ENCODE measurements around the gene SLC6A18. TPM values are rescaled to one million over a fixed set of nuclear protein-coding genes. Genes with fewer than 3 reads are reported as not detected.
A peak's percentile ranks its signal among the peaks of the same experiment; 100 is the strongest.
"Not testable (repeated sequence)": the region's sequence is repeated elsewhere in the genome, so short reads cannot be mapped to it uniquely, and the experiment has no call there.

The SLC6A18 gene
- total RNA-seq, 1 donor from 2014 or later, result not detected

- intact Hi-C loops (cut with DNase I); DNase-seq (ENCODE audit: low spot score): not testable (repeated sequence)
These were observed 42.3 kb downstream of the SLC6A18 start for GRCh38 chr5:1267464-1267863.

- DNase-seq (ENCODE audit: low spot score), result no peak
- intact Hi-C loops (cut with DNase I), result no loop called here
These were observed 42.9 kb downstream of the SLC6A18 start for GRCh38 chr5:1268056-1268455.

GRCh38 chr5:1268666-1269065, 43.5 kb downstream of the SLC6A18 start:
- no peak for DNase-seq (ENCODE audit: low spot score)
- intact Hi-C loops (cut with DNase I), result no loop called here

GRCh38 chr5:1270426-1270825, 45.2 kb downstream of the SLC6A18 start:
- no peak for DNase-seq (ENCODE audit: low spot score)
- intact Hi-C loops (cut with DNase I), result no loop called here

- intact Hi-C loops (cut with DNase I), result no loop called here
- no peak for DNase-seq (ENCODE audit: low spot score)
These were observed 46.0 kb downstream of the SLC6A18 start for GRCh38 chr5:1270933-1271914.

- DNase-seq (ENCODE audit: low spot score), result no peak
- intact Hi-C loops (cut with DNase I), result no loop called here
These were observed 47.0 kb downstream of the SLC6A18 start for GRCh38 chr5:1272201-1272600.

GRCh38 chr5:1273745-1274144, 48.6 kb downstream of the SLC6A18 start:
- no peak for DNase-seq (ENCODE audit: low spot score)
- intact Hi-C loops (cut with DNase I), result no loop called here

- intact Hi-C loops (cut with DNase I), result no loop called here
- no peak for DNase-seq (ENCODE audit: low spot score)
These were observed 49.3 kb downstream of the SLC6A18 start for GRCh38 chr5:1274471-1274870.

GRCh38 chr5:1275397-1276391, 50.5 kb downstream of the SLC6A18 start:
- DNase-seq (ENCODE audit: low spot score); intact Hi-C loops (cut with DNase I): not testable (repeated sequence)

GRCh38 chr5:1276930-1277329, 51.7 kb downstream of the SLC6A18 start:
- no peak for DNase-seq (ENCODE audit: low spot score)
- intact Hi-C loops (cut with DNase I), result no loop called here

GRCh38 chr5:1277331-1277730, 52.1 kb downstream of the SLC6A18 start:
- no peak for DNase-seq (ENCODE audit: low spot score)
- intact Hi-C loops (cut with DNase I), result no loop called here

GRCh38 chr5:1277781-1278180, 52.6 kb downstream of the SLC6A18 start:
- DNase-seq (ENCODE audit: low spot score), result no peak
- intact Hi-C loops (cut with DNase I), result no loop called here

- intact Hi-C loops (cut with DNase I), result no loop called here
- no peak for DNase-seq (ENCODE audit: low spot score)
These were observed 53.0 kb downstream of the SLC6A18 start for GRCh38 chr5:1278216-1278615.

- DNase-seq (ENCODE audit: low spot score), result no peak
- intact Hi-C loops (cut with DNase I), result no loop called here
These were observed 53.7 kb downstream of the SLC6A18 start for GRCh38 chr5:1278656-1279442.

GRCh38 chr5:1279443-1280151, 54.4 kb downstream of the SLC6A18 start:
- intact Hi-C loops (cut with DNase I), result no loop called here
- no peak for DNase-seq (ENCODE audit: low spot score)

GRCh38 chr5:1280177-1281037, 55.2 kb downstream of the SLC6A18 start:
- DNase-seq (ENCODE audit: low spot score), result peak; percentile 36
- intact Hi-C loops (cut with DNase I), result no loop called here

- intact Hi-C loops (cut with DNase I), result no loop called here
- peak; percentile 64 for DNase-seq (ENCODE audit: low spot score)
These were observed 56.1 kb downstream of the SLC6A18 start for GRCh38 chr5:1281038-1281882.

All from cardiac septum (tissue), 1 donor.